GM12878 (cell line): ENCODE data around the gene UBAP1. TPM values are rescaled to one million over a fixed set of nuclear protein-coding genes. Genes with fewer than 3 reads are reported as not detected.

Source experiments
- ATAC-seq: fragments of 200-7000 bp; cut with Tn5 transposase; 3 replicates; pipeline ENCODE4 v1.9.1; 2020; ENCODE audit warnings: mild to moderate bottlenecking, moderate library complexity
- BruUV-seq: library from RNA; stranded (reverse); fragments of 400-500 nt; replicated peaks from 2 replicates; lab custom pipeline; 2021; lab: Mats Ljungman, UMichigan
- CTCF ChIA-PET: fragments of 300-600 bp; sonication (Branson Sonifier 250); formaldehyde crosslinking; extraction: SDS; loops from one replicate; lab custom pipeline; 2021; ENCODE audit warnings: inconsistent platforms; lab: Yijun Ruan, JAX
- POLR2A ChIA-PET: fragments of 350-600 bp; formaldehyde crosslinking; extraction: SDS; loops from one replicate; lab custom pipeline; 2021; ENCODE audit warnings: inconsistent platforms; lab: Charles Lee
- RAD21 ChIA-PET: fragments of 300-600 bp; sonication (Branson Sonifier 250); formaldehyde crosslinking; loops from one replicate; lab custom pipeline; 2023; ENCODE audit warnings: antibody characterized with exemption; ENCODE audit not compliant: unreplicated experiment; lab: Charles Lee
- SMC1A ChIA-PET: fragments of 300-600 bp; sonication (Branson Sonifier 250); formaldehyde crosslinking; loops from one replicate; lab custom pipeline; 2023; ENCODE audit not compliant: unreplicated experiment, uncharacterized antibody; lab: Charles Lee
- DNase-seq: peaks from one replicate; pipeline ENCODE4 v3.0.0-alpha.2; 2011; ENCODE audit warnings: low read depth, low spot score
- FAIRE-seq: peaks from 3 replicates; lab custom pipeline; 2011; peaks lifted over from hg19 to GRCh38; lab: Jason Lieb, UNC
- H2AFZ ChIP-seq: 2 replicates; pipeline ENCODE4 v1.6.0; 2011; ENCODE audit warnings: low read depth, low read length, control low read depth; ENCODE audit not compliant: control insufficient read depth
- H3K27ac ChIP-seq: 2 replicates; pipeline ENCODE4 v1.5.1; 2011; ENCODE audit warnings: control low read depth; ENCODE audit not compliant: control insufficient read depth, insufficient read depth
- H3K27me3 ChIP-seq, 2 experiments: replicated peaks in 1 of 2; 2 replicates each; pipeline versions ENCODE4 v1.6.0 to v1.6.1; 2011; ENCODE audit warnings: low read length in 1 of 2; ENCODE audit not compliant: control insufficient read depth in 2 of 2, insufficient read depth in 2 of 2
- H3K36me3 ChIP-seq, 2 experiments: 2 replicates each; pipeline ENCODE4 v1.5.1; 2011; ENCODE audit warnings: low read length in 1 of 2; ENCODE audit not compliant: control insufficient read depth in 2 of 2, insufficient read depth in 2 of 2
- H3K4me1 ChIP-seq: 2 replicates; pipeline ENCODE4 v1.6.1; 2011; ENCODE audit warnings: mild to moderate bottlenecking, low read length, moderate library complexity, mixed read lengths; ENCODE audit not compliant: control insufficient read depth, insufficient read depth
- H3K4me2 ChIP-seq: 2 replicates; pipeline ENCODE4 v1.6.0; 2011; ENCODE audit warnings: control low read depth; ENCODE audit not compliant: control insufficient read depth, insufficient read depth
- H3K4me3 ChIP-seq: fragments of 200-600 bp; sonication (generic); 2 replicates; pipeline ENCODE4 v1.5.1; 2016
- H3K79me2 ChIP-seq: 2 replicates; pipeline ENCODE4 v1.6.0; 2011; ENCODE audit warnings: low read length; ENCODE audit not compliant: control insufficient read depth, insufficient read depth
- H3K9ac ChIP-seq: 2 replicates; pipeline ENCODE4 v1.8.0; 2011; ENCODE audit warnings: low read length, control low read depth, mixed read lengths; ENCODE audit not compliant: control insufficient read depth, insufficient read depth
- H3K9me3 ChIP-seq: replicated peaks from 3 replicates; pipeline ENCODE4 v1.5.1; 2011; ENCODE audit warnings: mild to moderate bottlenecking, low read length; ENCODE audit not compliant: control insufficient read depth, insufficient read depth
- H4K20me1 ChIP-seq: 2 replicates; pipeline ENCODE4 v1.6.0; 2011; ENCODE audit not compliant: control insufficient read depth, insufficient read depth
- BCL3 ChIP-seq: IDR thresholded peaks from 2 replicates; pipeline ENCODE4 v1.6.1; 2011; ENCODE audit warnings: borderline replicate concordance, low read depth, mild to moderate bottlenecking, moderate library complexity, low read length; ENCODE audit not compliant: insufficient read depth, poor library complexity, severe bottlenecking
- KDM1A ChIP-seq: fragments of 200-600 bp; sonication (generic); IDR thresholded peaks from 2 replicates; pipeline ENCODE4 v1.6.1; 2016; ENCODE audit warnings: borderline replicate concordance
- NKRF ChIP-seq: fragments of 450-650 bp; conservative IDR thresholded peaks from 2 replicates; pipeline ENCODE4 v1.6.1; 2017; ENCODE audit warnings: mild to moderate bottlenecking, moderate library complexity
- PBX3 ChIP-seq: IDR thresholded peaks from 2 replicates; pipeline ENCODE4 v1.6.1; 2011; ENCODE audit warnings: mild to moderate bottlenecking, low read depth, low read length, moderate library complexity; ENCODE audit not compliant: insufficient replicate concordance
- SREBF2 ChIP-seq: IDR thresholded peaks from 2 replicates; pipeline ENCODE4 v1.6.1; 2012; ENCODE audit warnings: mild to moderate bottlenecking, low read length
- WGBS: methylation state at CpG from one replicate; pipeline ENCODE4 v1.1.6; 2016; ENCODE audit warnings: low lambda C conversion rate; ENCODE audit not compliant: insufficient replicate concordance, insufficient coverage; ENCODE audit errors: missing lambda C conversion rate; 5-methylcytosine and 5-hydroxymethylcytosine counted together
- in situ Hi-C: fragments of 300-500 bp; cut with MboI; formaldehyde crosslinking; loops from 9 replicates; pipeline ENCODE4 v1.14.3; 2018; ENCODE audit warnings: mixed read lengths
- intact Hi-C: fragments of 100-400 bp; cut with micrococcal nuclease; formaldehyde crosslinking; loops from one replicate; pipeline ENCODE4 v1.14.2; 2022; ENCODE audit not compliant: unreplicated experiment
- polyA plus RNA-seq, 11 experiments: library from polyadenylated mRNA; depleted of rRNA in 4 of 11; unstranded in 6 of 11; stranded (reverse) in 5 of 11; fragments of >200 nt; fragmentation: Nextera tagmentation in 4 of 11; fragmentation: Illumina TruSeq in 1 of 11; extraction: Ambion mirVana in 4 of 11; extraction: Trizol in 1 of 11; gene quantifications; 1 replicate in 1 of 11; 2 replicates in 10 of 11; pipeline versions ENCODE4 v1.2.1 to v1.2.3, GENCODE V29; 2011 to 2016; ENCODE audit warnings: inconsistent platforms in 2 of 11, missing spikeins in 2 of 11, low read depth in 1 of 11
- total RNA-seq, 4 experiments: library from RNA; depleted of rRNA in 3 of 4; stranded (reverse); fragments of >200 nt in 3 of 4; fragmentation: Illumina TruSeq in 1 of 4; extraction: Trizol in 1 of 4; gene quantifications; 2 replicates each; pipeline versions ENCODE4 v1.2.1 to v1.2.3, GENCODE V29; 2013 to 2021

Gene UBAP1
- total and polyA plus RNA-seq, 10 of the 15 experiments (the other 5 are each of a cell fraction or from before 2014, with no cell fraction given) = 2.1 to 47.9 (median 27.2) TPM

- ChIA-PET SMC1A (no interaction called here), POLR2A (no interaction called here), RAD21 (no interaction called here), CTCF (interaction anchor here (0.6 kb wide), 1 partner anchor 41 kb away, joined by 3 read pairs; no protein-coding TSS in a partner anchor)
- in situ Hi-C loops = no loop called here
- H3K27me3 ChIP-seq = no peaks in the 10 kb centered on the region
- no peak overlapping the region for H3K4me3 ChIP-seq
- no peak overlapping the region for H3K4me2 ChIP-seq
- no peaks in the 10 kb centered on the region for H3K9me3 ChIP-seq
- no TSS peak for BruUV-seq
- no peaks in the 10 kb centered on the region for H4K20me1 ChIP-seq
- no peaks in the 10 kb centered on the region for H3K36me3 ChIP-seq
- WGBS = 94% methylated on average over 3 of the region's 3 CpGs
- no peak for DNase-seq
- no peak overlapping the region for H3K27ac ChIP-seq
- no peak for FAIRE-seq
- H3K4me1 ChIP-seq = no peaks in the 10 kb centered on the region
- no peaks in the 10 kb centered on the region for H3K79me2 ChIP-seq
- ATAC-seq = no peak
- H2AFZ ChIP-seq = no peak overlapping the region
- no peak overlapping the region for H3K9ac ChIP-seq
- intact Hi-C loops = no loop called here
- TF ChIP-seq PBX3 (peak; percentile 18), BCL3 (peak; percentile 63), KDM1A (no peak), SREBF2 (no peak), NKRF (no peak)
Measured at GRCh38 chr9:34279411-34279810, 100.6 kb downstream of the UBAP1 start.
